ENCODE data around the gene CARHSP1. TPM values are rescaled to one million over a fixed set of nuclear protein-coding genes. Genes with fewer than 3 reads are reported as not detected.

CARHSP1 gene
- total and polyA plus RNA-seq, 2 of the 8 experiments (the other 6 are each of a cell fraction or from before 2014, with no cell fraction given): 292 to 300 TPM

DNA sequence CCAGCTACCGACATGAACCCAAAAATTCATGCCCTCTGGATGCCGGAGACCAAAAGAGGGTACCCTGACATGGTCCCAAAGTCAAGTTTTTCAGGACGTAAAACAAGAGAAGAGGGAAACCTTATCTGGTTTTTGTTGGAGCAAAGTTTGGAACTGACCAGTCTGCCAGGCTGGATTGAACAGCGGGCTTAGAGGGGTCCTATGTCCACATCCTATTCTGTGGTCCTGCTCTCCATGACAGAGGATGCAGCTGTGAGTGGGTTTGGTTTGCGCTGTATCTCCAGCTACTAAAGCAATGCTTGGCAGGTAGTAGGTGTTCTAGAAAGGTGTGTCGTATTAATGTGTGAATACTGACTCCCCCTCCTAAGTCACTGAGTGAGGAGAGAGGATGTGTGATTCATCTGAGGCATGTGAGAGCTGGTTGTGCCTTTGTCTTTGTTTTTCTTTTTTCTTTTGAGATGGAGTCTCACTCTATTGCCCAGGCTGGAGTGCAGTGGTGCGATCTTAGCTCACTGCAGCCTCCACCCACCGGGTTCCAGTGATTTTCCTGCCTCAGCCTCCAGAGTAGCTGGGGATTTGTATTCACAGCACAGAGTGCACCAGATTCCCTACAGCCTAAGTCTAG, 40.2 kb downstream of the CARHSP1 start:
- Histone ChIP-seq H3K79me1 (ENCODE audit: low read depth, low read length) (no peaks in the 10 kb centered on the region; the same call in 1 of the 2 replicates), H3K14ac (ENCODE audit: insufficient read length) (no peak overlapping the region), H3K9ac (replicated peaks in 1 of 4; ENCODE audit: extremely low read depth in 1 of 4, low read depth in 3 of 4, low read length in 3 of 4) (no peak overlapping the region; a peak in 1 of 7 replicates), H2BK120ac (replicated peaks; ENCODE audit: low read depth, low read length) (peak overlapping the region; percentile 76), H2BK12ac (ENCODE audit: low read depth, low read length) (no peak overlapping the region), H2AK5ac (ENCODE audit: low read depth, low read length) (0 out of 2 replicates have a peak overlapping the region, but pooled peaks have one; percentile 75), H4K20me1 (replicated peaks in 1 of 2; ENCODE audit: control insufficient read depth in 1 of 2, insufficient read depth in 2 of 2, low read length in 2 of 2) (no peaks in the 10 kb centered on the region), H3K23ac (ENCODE audit: insufficient read length) (no peak overlapping the region), H3K79me2 (ENCODE audit: control insufficient read depth in 1 of 2, insufficient read depth in 2 of 2, low read length in 2 of 2) (no peaks in the 10 kb centered on the region; a peak in 1 of 4 replicates), H4K91ac (replicated peaks; ENCODE audit: insufficient read length, low read length) (peak overlapping the region; percentile 56), H3K4ac (replicated peaks; ENCODE audit: insufficient read length, low read depth, low read length) (peak overlapping the region; percentile 6), H3K4me3 (ENCODE audit: extremely low read depth in 1 of 4, insufficient read depth in 2 of 4, low read depth in 3 of 4, low read length in 4 of 4) (no peak overlapping the region), H3K56ac (replicated peaks; ENCODE audit: insufficient read length, low read depth, low read length) (no peak overlapping the region), H2AFZ (ENCODE audit: low read length) (no peak overlapping the region), H3K27me3 (replicated peaks in 1 of 4; ENCODE audit: control insufficient read depth in 3 of 4, extremely low read depth in 1 of 4, insufficient read depth in 3 of 4, low read length in 3 of 4) (no peaks in the 10 kb centered on the region), H2BK15ac (ENCODE audit: low read length) (0 out of 2 replicates have a peak overlapping the region, but pooled peaks have one; percentile 95), H2BK20ac (ENCODE audit: low read length) (peak overlapping the region; percentile 29), H3K23me2 (ENCODE audit: low read depth, low read length) (no peaks in the 10 kb centered on the region), H3K36me3 (ENCODE audit: control insufficient read depth in 2 of 4, insufficient read depth in 4 of 4, low read length in 3 of 4) (peaks cover 0 to 35% (median 11%) of the 10 kb centered on the region in 4 experiments; a peak in 5 of 8 replicates), H4K5ac (ENCODE audit: insufficient read length, low read depth, low read length) (no peak overlapping the region), H2BK5ac (ENCODE audit: low read depth, low read length) (peak overlapping the region; percentile 60; the same call in 1 of the 2 replicates), H4K8ac (ENCODE audit: extremely low read depth, insufficient read depth, low read length) (no peak overlapping the region), H3K18ac (ENCODE audit: extremely low read depth, low read length) (0 out of 2 replicates have a peak overlapping the region, but pooled peaks have one; percentile 38), H3K4me1 (replicated peaks in 1 of 4; ENCODE audit: control insufficient read depth in 3 of 4, insufficient read depth in 4 of 4, low read length in 3 of 4) (peaks cover 12 to 23% (median 16%) of the 10 kb centered on the region in 4 experiments), H3K27ac (ENCODE audit: low read depth, low read length) (no peak overlapping the region), H3K9me3 (ENCODE audit: insufficient read depth in 2 of 2, low read depth in 1 of 2, low read length in 1 of 2) (no peaks in the 10 kb centered on the region), H3K4me2 (ENCODE audit: insufficient read depth in 1 of 2, low read depth in 2 of 2, low read length in 2 of 2) (no peak overlapping the region)
- POLR2A ChIA-PET (ENCODE audit: partially characterized antibody): interaction anchor here (1.3 to 5.0 kb wide), 4 partner anchors 10 to 261 kb away, joined by 3 to 54 read pairs (median 6); no protein-coding TSS in a partner anchor
- CTCF ChIA-PET (ENCODE audit: partially characterized antibody): interaction anchor here (0.9 to 1.2 kb wide), 3 partner anchors 37 to 108 kb away, joined by 3 to 4 read pairs (median 4); no protein-coding TSS in a partner anchor
- FAIRE-seq (no peak), DNase-seq (ENCODE audit: low read depth in 1 of 2, low spot score in 2 of 2) (no peak)
- no peak for TF ChIP-seq HDAC6 (IDR thresholded peaks at IDR 0.05; ENCODE audit: low read depth, low read length)
- 0 out of 3 replicates have a peak, but pooled peaks of 1 of the 2 experiments have one; percentile 17 for TF ChIP-seq POLR2A (IDR thresholded peaks at IDR 0.05; ENCODE audit: control extremely low read depth in 1 of 2, low read depth in 2 of 2, low read length in 2 of 2)
- WGBS, 2 experiments (ENCODE audit: extremely low coverage in 1 of 2, insufficient coverage in 1 of 2, insufficient read length in 1 of 2, insufficient replicate concordance in 2 of 2, low coverage in 1 of 2, low lambda C conversion rate in 2 of 2, missing lambda C conversion rate in 1 of 2): 91% methylated on average over 8 of the region's 8 CpGs; no CpG with 5 or more reads in 1 of the 2 experiments
